ENCODE results near the gene HSD17B12. TPM values are rescaled to one million over a fixed set of nuclear protein-coding genes. Genes with fewer than 3 reads are reported as not detected.

Gene HSD17B12
- total and polyA plus RNA-seq, 5 donors from 2014 or later: 17.5 to 23.1 (median 21.1) TPM

DNA sequence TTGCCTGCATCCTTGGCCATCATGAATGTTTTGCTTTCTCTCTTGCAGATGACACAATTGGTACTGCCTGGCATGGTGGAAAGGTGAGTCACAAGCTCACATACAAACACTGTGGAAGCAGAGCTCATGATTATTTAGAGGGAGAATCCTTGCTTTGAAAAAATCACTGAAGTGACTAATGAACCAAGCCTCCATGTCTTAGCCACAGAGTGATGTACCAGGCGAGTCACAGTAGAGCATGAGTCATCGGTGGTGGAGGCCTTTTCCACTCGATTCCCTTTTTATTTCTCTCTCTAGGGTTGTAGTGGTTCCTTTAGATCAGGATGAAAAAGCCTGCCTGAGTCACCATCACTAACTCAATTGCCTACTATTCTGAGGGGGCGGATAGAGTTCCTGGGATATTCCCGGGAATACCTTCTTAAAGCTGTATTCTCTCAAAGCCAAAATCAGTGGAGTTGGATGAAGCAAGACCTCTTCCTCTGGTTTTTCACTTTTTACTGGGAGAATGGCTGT is 150.4 kb downstream of the HSD17B12 start:
- H3K4me3 Mint-ChIP-seq: no peak overlapping the region
- ATAC-seq (ENCODE audit: low read depth in 2 of 2) (peak; percentile 78 to 82), DNase-seq (peak in 1 of 3 donors; percentile 7)
- H3K27me3 Mint-ChIP-seq: no peaks in the 10 kb centered on the region
- no peaks in the 10 kb centered on the region for H3K36me3 ChIP-seq (ENCODE audit: control insufficient read depth, insufficient read depth, low read length)
- no peaks in the 10 kb centered on the region for H3K4me1 ChIP-seq (ENCODE audit: control insufficient read depth, insufficient read depth, low read length, poor library complexity, severe bottlenecking)
- no peaks in the 10 kb centered on the region for H3K4me1 Mint-ChIP-seq
- H3K9me3 ChIP-seq (ENCODE audit: control insufficient read depth in 2 of 2, low read length in 2 of 2): no peaks in the 10 kb centered on the region
- no peak overlapping the region for H3K4me3 ChIP-seq (ENCODE audit: low read depth, low read length)
- no peak overlapping the region for H3K27ac ChIP-seq (ENCODE audit: insufficient read depth, low read length, poor library complexity, severe bottlenecking)
- H3K27ac Mint-ChIP-seq: peak overlapping the region in 1 of 3 donors; percentile 48
- H3K27me3 ChIP-seq (ENCODE audit: control insufficient read depth, insufficient read depth, low read length): no peaks in the 10 kb centered on the region
- H3K9me3 Mint-ChIP-seq: no peaks in the 10 kb centered on the region
- H3K36me3 Mint-ChIP-seq: peaks cover 21% of the 10 kb centered on the region

DNA sequence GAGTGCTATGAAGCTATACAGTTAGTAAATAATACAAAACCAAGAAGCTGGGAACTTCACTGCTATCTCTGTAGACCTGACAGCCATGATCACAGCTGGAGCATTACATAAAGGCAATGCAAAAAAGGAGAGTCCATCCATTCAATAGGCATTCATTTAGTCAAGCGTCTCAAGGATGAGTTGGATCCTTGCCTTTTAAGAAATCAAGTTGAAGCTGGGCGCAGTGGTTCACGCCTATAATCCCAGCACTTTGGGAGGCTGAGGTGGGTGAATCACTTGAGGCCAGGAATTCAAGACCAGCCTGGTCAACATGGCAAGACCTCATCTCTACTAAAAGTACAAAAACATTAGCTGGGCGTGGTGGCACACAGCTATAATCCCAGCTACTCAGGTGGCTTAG is 152.0 kb downstream of the HSD17B12 start:
- Histone ChIP-seq H3K4me1 (ENCODE audit: control insufficient read depth, insufficient read depth, low read length, poor library complexity, severe bottlenecking) (no peaks in the 10 kb centered on the region), H3K4me3 (ENCODE audit: low read depth, low read length) (no peak overlapping the region), H3K9me3 (ENCODE audit: control insufficient read depth in 2 of 2, low read length in 2 of 2) (no peaks in the 10 kb centered on the region), H3K36me3 (ENCODE audit: control insufficient read depth, insufficient read depth, low read length) (no peaks in the 10 kb centered on the region), H3K27me3 (ENCODE audit: control insufficient read depth, insufficient read depth, low read length) (no peaks in the 10 kb centered on the region), H3K27ac (ENCODE audit: insufficient read depth, low read length, poor library complexity, severe bottlenecking) (no peak overlapping the region)
- DNase-seq (no peak), ATAC-seq (ENCODE audit: low read depth in 2 of 2) (no peak)
- Mint-ChIP-seq H3K4me3 (no peak overlapping the region), H3K4me1 (no peaks in the 10 kb centered on the region), H3K36me3 (peaks cover 21% of the 10 kb centered on the region), H3K27ac (no peak overlapping the region), H3K27me3 (no peaks in the 10 kb centered on the region), H3K9me3 (no peaks in the 10 kb centered on the region)

DNA sequence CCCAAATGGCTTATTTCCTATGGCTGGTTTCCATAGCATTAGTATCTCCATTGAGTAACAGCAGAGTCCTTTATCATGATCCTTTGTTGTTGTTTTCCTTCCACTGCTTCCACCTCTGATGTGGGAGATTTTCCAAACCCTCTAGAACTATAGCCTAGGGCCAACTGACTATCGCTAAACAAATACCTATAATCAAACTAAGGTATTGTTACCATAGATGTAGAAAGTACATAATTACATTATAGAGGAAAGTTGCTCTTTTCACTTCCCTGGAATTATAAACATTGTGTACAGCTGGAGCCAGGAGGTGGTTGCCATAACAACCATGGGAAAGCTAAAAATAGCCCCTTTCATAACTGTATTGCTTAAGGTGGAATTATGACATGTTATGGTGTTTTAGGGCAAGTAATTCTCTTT is 153.1 kb downstream of the HSD17B12 start:
- Histone ChIP-seq H3K36me3 (ENCODE audit: control insufficient read depth, insufficient read depth, low read length) (no peaks in the 10 kb centered on the region), H3K9me3 (ENCODE audit: control insufficient read depth in 2 of 2, low read length in 2 of 2) (no peaks in the 10 kb centered on the region), H3K27me3 (ENCODE audit: control insufficient read depth, insufficient read depth, low read length) (no peaks in the 10 kb centered on the region), H3K4me3 (ENCODE audit: low read depth, low read length) (no peak overlapping the region), H3K27ac (ENCODE audit: insufficient read depth, low read length, poor library complexity, severe bottlenecking) (no peak overlapping the region), H3K4me1 (ENCODE audit: control insufficient read depth, insufficient read depth, low read length, poor library complexity, severe bottlenecking) (no peaks in the 10 kb centered on the region)
- no peaks in the 10 kb centered on the region for H3K9me3 Mint-ChIP-seq
- no peaks in the 10 kb centered on the region for H3K4me1 Mint-ChIP-seq
- H3K36me3 Mint-ChIP-seq: peaks cover 24% of the 10 kb centered on the region
- DNase-seq (no peak), ATAC-seq (ENCODE audit: low read depth in 2 of 2) (no peak)
- no peak overlapping the region for H3K27ac Mint-ChIP-seq
- H3K4me3 Mint-ChIP-seq: no peak overlapping the region
- H3K27me3 Mint-ChIP-seq: no peaks in the 10 kb centered on the region

DNA sequence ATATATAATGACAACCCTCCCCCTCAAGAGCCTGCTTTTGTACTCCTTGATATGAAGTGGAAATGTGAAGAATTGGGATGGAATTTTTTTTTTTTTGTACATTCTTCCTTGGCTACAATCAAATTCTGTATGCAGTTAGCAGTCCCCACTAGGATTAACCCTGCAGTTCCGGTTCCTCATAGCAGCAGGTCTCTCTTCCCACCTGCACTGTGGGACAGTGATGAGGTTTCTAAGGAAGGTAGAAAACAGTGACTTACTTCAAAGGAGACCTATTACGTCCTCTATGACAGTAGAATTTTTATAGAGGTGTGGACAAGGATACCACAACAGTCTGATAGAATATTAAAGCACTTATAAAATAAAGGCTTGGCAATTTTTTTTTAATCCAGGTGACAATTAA is 153.7 kb downstream of the HSD17B12 start:
- H3K27me3 Mint-ChIP-seq: no peaks in the 10 kb centered on the region
- no peaks in the 10 kb centered on the region for H3K9me3 Mint-ChIP-seq
- H3K36me3 Mint-ChIP-seq: peaks cover 30% of the 10 kb centered on the region
- no peak overlapping the region for H3K4me3 ChIP-seq (ENCODE audit: low read depth, low read length)
- no peaks in the 10 kb centered on the region for H3K4me1 Mint-ChIP-seq
- H3K27ac Mint-ChIP-seq: no peak overlapping the region
- H3K9me3 ChIP-seq (ENCODE audit: control insufficient read depth in 2 of 2, low read length in 2 of 2): no peaks in the 10 kb centered on the region
- DNase-seq: no peak
- H3K27me3 ChIP-seq (ENCODE audit: control insufficient read depth, insufficient read depth, low read length): no peaks in the 10 kb centered on the region
- H3K4me1 ChIP-seq (ENCODE audit: control insufficient read depth, insufficient read depth, low read length, poor library complexity, severe bottlenecking): no peaks in the 10 kb centered on the region
- H3K4me3 Mint-ChIP-seq: no peak overlapping the region
- no peak overlapping the region for H3K27ac ChIP-seq (ENCODE audit: insufficient read depth, low read length, poor library complexity, severe bottlenecking)
- H3K36me3 ChIP-seq (ENCODE audit: control insufficient read depth, insufficient read depth, low read length): peaks cover 2% of the 10 kb centered on the region
- ATAC-seq (ENCODE audit: low read depth in 2 of 2): no peak

DNA sequence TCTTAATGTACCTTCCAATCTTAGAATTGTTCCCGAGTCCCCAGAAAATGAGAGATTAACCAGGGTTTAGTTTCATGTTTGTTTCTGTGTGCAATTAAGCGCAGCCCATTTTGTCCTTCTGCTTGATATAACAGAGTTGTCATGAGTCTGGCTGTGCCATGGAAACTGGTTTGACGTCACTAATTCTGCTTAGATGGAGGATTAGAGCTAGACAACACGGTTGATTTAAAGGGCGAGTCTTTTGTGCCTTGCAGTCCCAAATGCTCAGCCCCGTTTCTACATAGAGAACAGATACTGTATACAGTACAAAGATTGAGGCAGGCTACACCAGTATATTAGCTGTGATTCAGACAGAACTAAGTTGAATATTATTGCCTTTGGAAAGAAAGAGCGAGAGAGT is 154.6 kb downstream of the HSD17B12 start:
- peaks cover 32% of the 10 kb centered on the region for H3K36me3 Mint-ChIP-seq
- no peak for DNase-seq
- peaks cover 2% of the 10 kb centered on the region for H3K36me3 ChIP-seq (ENCODE audit: control insufficient read depth, insufficient read depth, low read length)

DNA sequence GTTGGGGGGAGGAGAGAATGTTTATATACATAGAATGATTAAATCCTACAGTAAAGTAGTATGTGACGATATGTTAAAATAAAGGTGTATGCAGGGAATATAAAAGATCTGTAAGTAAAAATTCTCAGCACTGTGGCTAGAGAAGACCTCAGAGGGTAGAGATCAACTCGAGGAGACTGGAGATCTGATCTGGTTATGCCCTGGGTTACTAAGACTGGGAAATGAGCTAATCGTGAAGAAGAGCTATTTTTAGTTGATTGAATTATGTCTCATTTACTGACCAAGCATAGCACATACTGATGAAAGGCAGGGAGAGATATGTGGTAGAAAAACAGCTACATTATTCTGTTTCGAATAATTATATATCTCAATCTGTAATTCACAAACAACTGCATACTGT is 157.3 kb downstream of the HSD17B12 start:
- no peaks in the 10 kb centered on the region for H3K4me1 ChIP-seq (ENCODE audit: control insufficient read depth, insufficient read depth, low read length, poor library complexity, severe bottlenecking)
- Mint-ChIP-seq H3K27ac (no peak overlapping the region), H3K36me3 (peaks cover 26% of the 10 kb centered on the region), H3K4me1 (no peaks in the 10 kb centered on the region), H3K4me3 (no peak overlapping the region), H3K27me3 (no peaks in the 10 kb centered on the region), H3K9me3 (no peaks in the 10 kb centered on the region)
- no peak for ATAC-seq (ENCODE audit: low read depth in 2 of 2)
- H3K36me3 ChIP-seq (ENCODE audit: control insufficient read depth, insufficient read depth, low read length): peaks cover 2% of the 10 kb centered on the region
- no peak overlapping the region for H3K27ac ChIP-seq (ENCODE audit: insufficient read depth, low read length, poor library complexity, severe bottlenecking)
- no peak for DNase-seq
- H3K27me3 ChIP-seq (ENCODE audit: control insufficient read depth, insufficient read depth, low read length): no peaks in the 10 kb centered on the region
- H3K9me3 ChIP-seq (ENCODE audit: control insufficient read depth in 2 of 2, low read length in 2 of 2): no peaks in the 10 kb centered on the region
- H3K4me3 ChIP-seq (ENCODE audit: low read depth, low read length): no peak overlapping the region

More for the DNA sequence above, 154.6 kb downstream of the HSD17B12 start:
- Histone ChIP-seq H3K27ac (ENCODE audit: insufficient read depth, low read length, poor library complexity, severe bottlenecking) (no peak overlapping the region), H3K4me1 (ENCODE audit: control insufficient read depth, insufficient read depth, low read length, poor library complexity, severe bottlenecking) (no peaks in the 10 kb centered on the region), H3K27me3 (ENCODE audit: control insufficient read depth, insufficient read depth, low read length) (no peaks in the 10 kb centered on the region), H3K9me3 (ENCODE audit: control insufficient read depth in 2 of 2, low read length in 2 of 2) (no peaks in the 10 kb centered on the region), H3K4me3 (ENCODE audit: low read depth, low read length) (no peak overlapping the region)
- no peaks in the 10 kb centered on the region for H3K4me1 Mint-ChIP-seq
- no peak overlapping the region for H3K27ac Mint-ChIP-seq
- H3K4me3 Mint-ChIP-seq: no peak overlapping the region
- H3K27me3 Mint-ChIP-seq: no peaks in the 10 kb centered on the region
- H3K9me3 Mint-ChIP-seq: no peaks in the 10 kb centered on the region
- no peak for ATAC-seq (ENCODE audit: low read depth in 2 of 2)

DNA sequence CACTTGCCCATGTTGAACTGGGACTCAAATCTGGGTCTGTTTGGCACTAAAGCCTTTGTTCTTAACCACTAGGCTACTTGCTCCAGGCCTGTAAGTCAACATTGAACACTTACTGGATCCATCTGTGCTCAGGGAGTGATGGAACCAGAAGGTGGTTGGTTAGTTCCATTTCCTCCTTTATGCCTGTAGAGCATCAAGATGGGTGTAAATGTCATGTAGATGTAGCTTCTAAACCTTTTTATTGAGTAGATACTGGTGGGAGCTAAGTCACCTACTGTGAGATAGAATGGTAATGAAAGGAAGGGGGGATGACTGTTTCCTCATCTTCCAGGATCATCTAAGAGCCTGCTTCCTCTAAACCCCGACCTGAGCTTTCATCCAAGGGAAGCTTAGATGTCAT is 161.5 kb downstream of the HSD17B12 start:
- Histone ChIP-seq H3K4me3 (ENCODE audit: low read depth, low read length) (no peak overlapping the region), H3K4me1 (ENCODE audit: control insufficient read depth, insufficient read depth, low read length, poor library complexity, severe bottlenecking) (no peaks in the 10 kb centered on the region), H3K36me3 (ENCODE audit: control insufficient read depth, insufficient read depth, low read length) (peaks cover 2% of the 10 kb centered on the region), H3K27me3 (ENCODE audit: control insufficient read depth, insufficient read depth, low read length) (no peaks in the 10 kb centered on the region), H3K27ac (ENCODE audit: insufficient read depth, low read length, poor library complexity, severe bottlenecking) (no peak overlapping the region), H3K9me3 (ENCODE audit: control insufficient read depth in 2 of 2, low read length in 2 of 2) (no peaks in the 10 kb centered on the region)
- H3K4me3 Mint-ChIP-seq: no peak overlapping the region
- H3K27me3 Mint-ChIP-seq: no peaks in the 10 kb centered on the region
- DNase-seq (no peak), ATAC-seq (ENCODE audit: low read depth in 2 of 2) (no peak)
- no peaks in the 10 kb centered on the region for H3K9me3 Mint-ChIP-seq
- no peaks in the 10 kb centered on the region for H3K4me1 Mint-ChIP-seq
- H3K27ac Mint-ChIP-seq: no peak overlapping the region
- H3K36me3 Mint-ChIP-seq: peaks cover 30% of the 10 kb centered on the region

DNA sequence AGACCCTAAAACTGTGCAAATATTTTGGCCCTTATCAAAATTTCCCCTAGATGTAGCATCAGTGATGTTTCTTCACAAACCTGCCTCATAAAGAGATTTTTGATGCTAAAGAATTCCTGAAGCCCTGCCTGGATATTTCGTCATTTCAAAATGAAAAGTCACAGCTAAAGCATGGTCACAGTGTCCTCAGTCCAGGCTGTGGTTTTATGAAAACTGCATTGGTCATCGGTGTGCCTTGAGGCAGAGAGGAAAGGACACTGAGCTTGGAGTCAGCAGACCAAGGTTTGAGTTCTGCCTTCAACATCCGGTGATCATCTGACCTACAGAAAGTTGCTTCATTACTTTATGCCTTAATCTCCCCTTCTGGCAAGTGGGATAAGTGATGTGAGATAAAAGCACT is 165.3 kb downstream of the HSD17B12 start:
- Mint-ChIP-seq H3K9me3 (no peaks in the 10 kb centered on the region), H3K27me3 (no peaks in the 10 kb centered on the region), H3K4me3 (no peak overlapping the region), H3K27ac (no peak overlapping the region), H3K4me1 (peaks cover 0 to 6% (median 5%) of the 10 kb centered on the region in 4 donors), H3K36me3 (peaks cover 18% of the 10 kb centered on the region)
- Histone ChIP-seq H3K36me3 (ENCODE audit: control insufficient read depth, insufficient read depth, low read length) (no peaks in the 10 kb centered on the region), H3K9me3 (ENCODE audit: control insufficient read depth in 2 of 2, low read length in 2 of 2) (no peaks in the 10 kb centered on the region), H3K27ac (ENCODE audit: insufficient read depth, low read length, poor library complexity, severe bottlenecking) (no peak overlapping the region), H3K4me3 (ENCODE audit: low read depth, low read length) (no peak overlapping the region), H3K27me3 (ENCODE audit: control insufficient read depth, insufficient read depth, low read length) (no peaks in the 10 kb centered on the region), H3K4me1 (ENCODE audit: control insufficient read depth, insufficient read depth, low read length, poor library complexity, severe bottlenecking) (no peaks in the 10 kb centered on the region)
- ATAC-seq (ENCODE audit: low read depth in 2 of 2) (no peak), DNase-seq (no peak)

All from CD4-positive, CD25-positive, alpha-beta regulatory T cell (primary cell).